CD8-positive, alpha-beta memory T cell (primary cell): ENCODE measurements around the gene NAV2. TPM values are rescaled to one million over a fixed set of nuclear protein-coding genes. Genes with fewer than 3 reads are reported as not detected.

ENCODE experiments used
- CTCF ChIA-PET: fragments of 350-600 bp; sonication (Branson Sonifier 250); formaldehyde crosslinking; loops from one replicate; lab custom pipeline; 2021; ENCODE audit warnings: antibody characterized with exemption; lab: Charles Lee
- POLR2A ChIA-PET: fragments of 350-600 bp; sonication (Branson Sonifier 250); formaldehyde crosslinking; loops from one replicate; lab custom pipeline; 2021; ENCODE audit warnings: antibody characterized with exemption; lab: Charles Lee
- DNase-seq, 5 donors: peaks; one replicate each; pipeline versions ENCODE4 v3.0.0 to v3.0.0-alpha.2; 2020 to 2022; ENCODE audit warnings: mixed read lengths in 1 of 5
- H3K27ac ChIP-seq: one replicate; pipeline ENCODE4 v1.7.0; 2013; ENCODE audit warnings: low read depth, mild to moderate bottlenecking, low read length, moderate library complexity
- H3K27me3 ChIP-seq: 2 replicates; pipeline ENCODE4 v1.7.0; 2013; ENCODE audit warnings: low read length, mild to moderate bottlenecking; ENCODE audit not compliant: insufficient read depth, poor library complexity, severe bottlenecking
- H3K36me3 ChIP-seq: 2 replicates; pipeline ENCODE4 v1.7.0; 2013; ENCODE audit warnings: mild to moderate bottlenecking, low read length, moderate library complexity; ENCODE audit not compliant: insufficient read depth
- H3K4me1 ChIP-seq: 2 replicates; pipeline ENCODE4 v1.7.0; 2013; ENCODE audit warnings: mild to moderate bottlenecking, low read length, moderate library complexity; ENCODE audit not compliant: insufficient read depth
- H3K4me3 ChIP-seq: 2 replicates; pipeline ENCODE4 v1.7.0; 2013; ENCODE audit warnings: mild to moderate bottlenecking, low read length
- H3K9me3 ChIP-seq: 2 replicates; pipeline ENCODE4 v1.7.0; 2013; ENCODE audit warnings: mild to moderate bottlenecking, low read length
- H3K27ac Mint-ChIP-seq, 8 donors: one replicate each; pipeline ENCODE4 v1.8.0; 2020 to 2021; ENCODE audit warnings: mixed read lengths in 8 of 8, mild to moderate bottlenecking in 6 of 8, inconsistent platforms in 3 of 8, moderate library complexity in 3 of 8
- H3K27me3 Mint-ChIP-seq, 2 donors: one replicate each; pipeline ENCODE4 v1.8.0; 2020 to 2021; ENCODE audit warnings: mixed read lengths in 2 of 2, mild to moderate bottlenecking in 1 of 2, moderate library complexity in 1 of 2
- H3K36me3 Mint-ChIP-seq, 3 donors: one replicate each; pipeline ENCODE4 v1.8.0; 2020 to 2021; ENCODE audit warnings: mixed read lengths in 3 of 3, inconsistent platforms in 1 of 3, mild to moderate bottlenecking in 1 of 3
- H3K4me1 Mint-ChIP-seq, 3 donors: one replicate each; pipeline ENCODE4 v1.8.0; 2020 to 2021; ENCODE audit warnings: mixed read lengths in 3 of 3, inconsistent platforms in 1 of 3, mild to moderate bottlenecking in 1 of 3
- H3K4me3 Mint-ChIP-seq, 7 donors: one replicate each; pipeline ENCODE4 v1.8.0; 2020 to 2021; ENCODE audit warnings: mixed read lengths in 7 of 7, mild to moderate bottlenecking in 6 of 7, moderate library complexity in 4 of 7, inconsistent platforms in 2 of 7
- H3K9me3 Mint-ChIP-seq, 5 donors: one replicate each; pipeline ENCODE4 v1.8.0; 2020 to 2022; ENCODE audit warnings: mixed read lengths in 5 of 5, mild to moderate bottlenecking in 3 of 5, moderate library complexity in 2 of 5, inconsistent platforms in 1 of 5
- polyA plus RNA-seq: library from polyadenylated mRNA; unstranded; fragments of 300-500 nt; fragmentation: Illumina TruSeq; gene quantifications from one replicate; pipeline ENCODE4 v1.2.3, GENCODE V29; 2021
- total RNA-seq, 2 experiments: library from RNA; stranded (reverse); gene quantifications; one replicate each; pipeline ENCODE4 v1.2.3, GENCODE V29; 2021

NAV2 gene
- total and polyA plus RNA-seq, 3 experiments from 2014 or later: 0.42 to 1.2 (median 1.1) TPM

DNA sequence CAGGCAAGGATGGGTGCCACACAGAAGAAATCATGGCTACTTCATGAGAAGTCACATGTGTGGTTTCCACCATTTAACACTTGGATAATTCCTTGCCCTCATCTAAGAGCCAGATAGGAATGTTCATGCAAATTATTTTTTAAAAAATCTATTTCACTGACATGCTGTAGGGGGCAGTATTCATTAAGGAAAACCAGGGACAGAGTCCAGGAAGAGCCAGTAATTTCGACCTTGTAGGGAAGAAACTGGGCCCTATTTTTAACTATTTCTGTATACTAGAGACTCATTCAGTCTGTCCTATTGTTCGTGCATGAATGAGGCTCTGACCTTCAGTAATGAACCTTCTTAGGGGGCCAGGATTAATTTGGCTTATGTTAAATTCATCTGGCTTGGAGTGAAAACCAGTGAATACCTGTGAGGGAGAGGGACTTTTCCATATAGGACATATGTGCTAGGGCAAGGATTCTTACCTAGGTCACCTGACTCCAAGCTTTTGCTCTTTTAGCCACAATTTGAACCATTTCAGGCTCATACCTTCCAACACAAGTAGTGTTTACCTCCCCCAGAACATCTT is 192.7 kb downstream of the NAV2 start:
- Histone ChIP-seq H3K4me3 (no peak overlapping the region), H3K9me3 (no peaks in the 10 kb centered on the region), H3K27me3 (no peaks in the 10 kb centered on the region), H3K4me1 (no peaks in the 10 kb centered on the region), H3K27ac (no peak overlapping the region), H3K36me3 (no peaks in the 10 kb centered on the region)
- peak overlapping the region in 1 of 8 donors; percentile 5 for H3K27ac Mint-ChIP-seq
- POLR2A ChIA-PET: no interaction called here
- CTCF ChIA-PET: interaction anchor here (1.2 kb wide), 1 partner anchor 348 kb away, joined by 3 read pairs; no protein-coding TSS in a partner anchor
- DNase-seq: no peak
- no peaks in the 10 kb centered on the region for H3K36me3 Mint-ChIP-seq
- no peaks in the 10 kb centered on the region for H3K9me3 Mint-ChIP-seq
- no peaks in the 10 kb centered on the region for H3K27me3 Mint-ChIP-seq
- H3K4me1 Mint-ChIP-seq: no peaks in the 10 kb centered on the region
- no peak overlapping the region for H3K4me3 Mint-ChIP-seq

DNA sequence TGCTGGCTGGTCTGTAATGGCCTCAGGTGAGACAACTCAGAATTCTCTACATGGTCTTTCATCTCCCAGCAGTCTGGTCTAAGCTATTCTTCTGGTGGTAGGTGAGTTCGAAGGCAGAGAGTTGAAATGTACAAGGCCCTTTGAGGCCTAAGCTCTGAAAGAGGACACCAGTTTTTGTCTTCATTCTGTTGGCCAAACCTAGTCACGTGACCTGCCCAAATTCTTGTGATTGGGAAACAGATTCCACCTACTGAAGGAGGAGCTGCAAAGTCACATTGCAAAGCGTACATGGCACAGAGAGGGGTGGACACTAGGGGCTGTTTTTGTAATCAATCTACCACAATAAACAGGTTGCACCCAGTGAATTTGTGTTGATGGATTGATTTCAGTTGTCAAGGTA is 193.5 kb downstream of the NAV2 start:
- Histone ChIP-seq H3K4me3 (no peak overlapping the region), H3K9me3 (no peaks in the 10 kb centered on the region), H3K27me3 (no peaks in the 10 kb centered on the region), H3K4me1 (no peaks in the 10 kb centered on the region), H3K36me3 (no peaks in the 10 kb centered on the region), H3K27ac (no peak overlapping the region)
- Mint-ChIP-seq H3K36me3 (no peaks in the 10 kb centered on the region), H3K4me1 (no peaks in the 10 kb centered on the region), H3K27me3 (no peaks in the 10 kb centered on the region), H3K4me3 (no peak overlapping the region), H3K27ac (no peak overlapping the region), H3K9me3 (no peaks in the 10 kb centered on the region)
- no peak for DNase-seq
- ChIA-PET POLR2A (no interaction called here), CTCF (interaction anchor here (1.2 kb wide), 1 partner anchor 349 kb away, joined by 3 read pairs; no protein-coding TSS in a partner anchor)

DNA sequence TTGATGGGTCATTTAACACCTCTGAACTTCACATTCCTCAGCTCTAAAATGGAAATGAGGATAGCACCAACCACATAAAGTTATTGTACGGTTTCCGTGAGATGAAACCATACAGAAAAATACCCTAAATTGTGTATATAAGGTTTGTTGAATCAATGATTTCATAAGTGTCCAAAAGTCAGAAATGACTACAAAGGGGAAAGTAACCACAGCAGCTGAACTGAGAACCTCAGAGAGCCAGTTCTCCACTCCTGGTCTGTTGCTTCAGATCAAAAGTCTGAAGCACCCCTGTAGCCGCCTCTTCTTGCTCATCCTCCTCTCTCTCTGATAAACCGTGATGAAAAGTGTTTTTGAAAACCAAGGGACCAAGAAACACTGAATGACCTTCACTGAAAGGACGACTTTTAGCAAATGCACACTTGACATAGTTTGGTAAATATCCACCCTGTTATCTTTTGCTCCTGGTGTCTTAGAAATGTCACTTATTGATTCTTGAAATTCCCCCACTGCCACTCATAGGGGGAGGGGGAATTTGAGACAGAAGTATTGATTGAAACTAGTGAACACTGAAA is 194.5 kb downstream of the NAV2 start:
- Mint-ChIP-seq H3K27ac (no peak overlapping the region), H3K36me3 (no peaks in the 10 kb centered on the region), H3K4me3 (no peak overlapping the region), H3K27me3 (no peaks in the 10 kb centered on the region), H3K9me3 (no peaks in the 10 kb centered on the region), H3K4me1 (no peaks in the 10 kb centered on the region)
- Histone ChIP-seq H3K4me3 (no peak overlapping the region), H3K27me3 (no peaks in the 10 kb centered on the region), H3K4me1 (no peaks in the 10 kb centered on the region), H3K27ac (no peak overlapping the region), H3K36me3 (no peaks in the 10 kb centered on the region), H3K9me3 (no peaks in the 10 kb centered on the region)
- ChIA-PET POLR2A (no interaction called here), CTCF (no interaction called here)
- DNase-seq: no peak

DNA sequence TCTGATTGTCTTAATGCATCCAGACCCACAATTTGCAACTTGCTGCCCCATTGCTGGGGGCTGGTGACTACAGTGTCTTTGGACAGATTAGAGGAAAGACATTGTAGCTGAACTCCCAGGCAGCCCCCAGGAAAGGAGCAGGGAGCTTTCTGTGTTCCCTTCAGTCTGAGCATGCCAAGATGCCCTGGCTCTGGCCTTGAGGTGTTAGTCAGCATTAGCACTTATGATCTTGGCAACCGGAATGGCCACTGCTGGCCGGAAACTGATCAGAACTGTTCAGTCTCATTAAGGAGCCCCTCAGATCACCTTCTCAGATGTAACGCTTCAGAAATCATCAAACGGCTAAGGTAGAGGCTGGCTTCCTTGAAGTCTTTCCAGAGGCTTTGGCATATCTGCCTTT is 195.2 kb downstream of the NAV2 start:
- Histone ChIP-seq H3K27me3 (no peaks in the 10 kb centered on the region), H3K4me3 (no peak overlapping the region), H3K36me3 (no peaks in the 10 kb centered on the region), H3K9me3 (no peaks in the 10 kb centered on the region), H3K27ac (no peak overlapping the region), H3K4me1 (no peaks in the 10 kb centered on the region)
- DNase-seq: no peak
- Mint-ChIP-seq H3K36me3 (no peaks in the 10 kb centered on the region), H3K4me3 (no peak overlapping the region), H3K9me3 (no peaks in the 10 kb centered on the region), H3K27ac (no peak overlapping the region), H3K27me3 (no peaks in the 10 kb centered on the region), H3K4me1 (no peaks in the 10 kb centered on the region)
- ChIA-PET POLR2A (interaction anchor here (0.5 kb wide), 1 partner anchor 53 kb away, joined by 3 read pairs; no protein-coding TSS in a partner anchor), CTCF (no interaction called here)

DNA sequence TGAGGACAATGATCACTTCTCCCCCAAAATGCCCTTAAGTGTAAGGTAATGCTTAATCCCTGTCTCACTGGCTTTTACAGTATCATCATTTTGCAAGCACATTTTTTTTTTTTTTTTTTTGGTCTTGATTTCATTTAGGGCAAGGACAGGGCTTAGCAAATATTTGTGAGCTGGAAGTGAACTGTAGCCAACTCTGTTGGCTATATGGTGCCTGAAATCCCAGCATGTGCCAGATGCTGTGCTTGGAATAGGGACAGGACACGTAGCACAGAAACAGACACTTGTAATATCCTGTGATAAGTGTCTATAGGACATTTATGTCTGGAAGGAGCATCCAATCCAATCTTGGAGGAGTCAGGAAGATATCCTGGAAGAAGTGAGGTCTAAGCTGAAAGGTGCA is 198.3 kb downstream of the NAV2 start:
- Histone ChIP-seq H3K36me3 (no peaks in the 10 kb centered on the region), H3K9me3 (no peaks in the 10 kb centered on the region), H3K27ac (no peak overlapping the region), H3K4me3 (no peak overlapping the region), H3K27me3 (no peaks in the 10 kb centered on the region), H3K4me1 (no peaks in the 10 kb centered on the region)
- ChIA-PET POLR2A (no interaction called here), CTCF (no interaction called here)
- H3K4me3 Mint-ChIP-seq: no peak overlapping the region
- no peaks in the 10 kb centered on the region for H3K36me3 Mint-ChIP-seq
- no peaks in the 10 kb centered on the region for H3K4me1 Mint-ChIP-seq
- H3K9me3 Mint-ChIP-seq: peaks cover 0 to 2% (median 0%) of the 10 kb centered on the region in 5 donors
- H3K27me3 Mint-ChIP-seq: peaks cover 0 to 3% of the 10 kb centered on the region in 2 donors
- H3K27ac Mint-ChIP-seq: no peak overlapping the region
- no peak for DNase-seq

DNA sequence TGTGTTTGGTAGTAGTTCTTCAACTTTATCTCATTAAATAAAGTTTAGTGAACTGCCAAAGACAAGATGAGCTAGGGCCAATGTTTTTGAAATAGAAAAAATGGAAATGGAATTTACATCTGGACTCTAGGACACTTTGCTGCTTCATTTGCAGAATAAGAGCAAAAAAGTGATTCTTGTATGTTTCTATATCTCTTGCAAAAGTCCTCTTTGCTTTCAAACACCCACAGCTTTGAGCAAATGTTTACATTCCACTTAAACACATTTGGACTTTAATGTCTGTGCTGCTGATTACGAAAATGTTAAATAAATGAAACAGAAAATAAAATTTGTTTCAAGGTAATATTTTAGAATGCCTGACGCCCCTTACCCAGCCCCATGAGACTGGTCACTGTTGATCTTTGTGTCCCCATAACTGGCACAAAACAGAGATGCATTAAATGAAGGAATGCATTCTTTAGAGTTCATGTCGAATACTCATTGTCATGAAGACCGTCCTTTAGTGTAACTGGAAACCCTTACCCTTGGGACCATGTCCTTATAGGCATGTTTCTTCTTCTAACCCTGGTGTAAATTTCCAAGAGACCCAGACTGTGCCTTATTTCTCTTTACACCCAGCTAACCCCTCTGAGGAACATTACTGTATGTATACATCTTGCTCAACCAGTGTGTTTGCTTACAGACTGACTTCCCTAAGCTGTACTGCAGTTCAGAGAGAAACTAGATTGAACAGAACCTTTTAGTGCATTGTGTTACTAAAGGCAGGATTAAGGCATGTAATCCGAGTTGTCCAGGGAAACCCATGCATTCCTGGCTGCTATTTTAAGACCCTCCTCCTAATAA is 199.7 kb downstream of the NAV2 start:
- no peaks in the 10 kb centered on the region for H3K27me3 ChIP-seq
- no peak overlapping the region for H3K4me3 ChIP-seq
- H3K9me3 Mint-ChIP-seq: peaks cover 0 to 2% (median 0%) of the 10 kb centered on the region in 5 donors
- H3K27ac Mint-ChIP-seq: no peak overlapping the region
- POLR2A ChIA-PET: no interaction called here
- H3K27ac ChIP-seq: no peak overlapping the region
- H3K4me3 Mint-ChIP-seq: no peak overlapping the region
- H3K27me3 Mint-ChIP-seq: peaks cover 0 to 3% of the 10 kb centered on the region in 2 donors
- CTCF ChIA-PET: no interaction called here
- H3K36me3 ChIP-seq: no peaks in the 10 kb centered on the region
- H3K36me3 Mint-ChIP-seq: no peaks in the 10 kb centered on the region
- no peaks in the 10 kb centered on the region for H3K4me1 ChIP-seq
- H3K9me3 ChIP-seq: no peaks in the 10 kb centered on the region
- no peak for DNase-seq
- no peaks in the 10 kb centered on the region for H3K4me1 Mint-ChIP-seq

DNA sequence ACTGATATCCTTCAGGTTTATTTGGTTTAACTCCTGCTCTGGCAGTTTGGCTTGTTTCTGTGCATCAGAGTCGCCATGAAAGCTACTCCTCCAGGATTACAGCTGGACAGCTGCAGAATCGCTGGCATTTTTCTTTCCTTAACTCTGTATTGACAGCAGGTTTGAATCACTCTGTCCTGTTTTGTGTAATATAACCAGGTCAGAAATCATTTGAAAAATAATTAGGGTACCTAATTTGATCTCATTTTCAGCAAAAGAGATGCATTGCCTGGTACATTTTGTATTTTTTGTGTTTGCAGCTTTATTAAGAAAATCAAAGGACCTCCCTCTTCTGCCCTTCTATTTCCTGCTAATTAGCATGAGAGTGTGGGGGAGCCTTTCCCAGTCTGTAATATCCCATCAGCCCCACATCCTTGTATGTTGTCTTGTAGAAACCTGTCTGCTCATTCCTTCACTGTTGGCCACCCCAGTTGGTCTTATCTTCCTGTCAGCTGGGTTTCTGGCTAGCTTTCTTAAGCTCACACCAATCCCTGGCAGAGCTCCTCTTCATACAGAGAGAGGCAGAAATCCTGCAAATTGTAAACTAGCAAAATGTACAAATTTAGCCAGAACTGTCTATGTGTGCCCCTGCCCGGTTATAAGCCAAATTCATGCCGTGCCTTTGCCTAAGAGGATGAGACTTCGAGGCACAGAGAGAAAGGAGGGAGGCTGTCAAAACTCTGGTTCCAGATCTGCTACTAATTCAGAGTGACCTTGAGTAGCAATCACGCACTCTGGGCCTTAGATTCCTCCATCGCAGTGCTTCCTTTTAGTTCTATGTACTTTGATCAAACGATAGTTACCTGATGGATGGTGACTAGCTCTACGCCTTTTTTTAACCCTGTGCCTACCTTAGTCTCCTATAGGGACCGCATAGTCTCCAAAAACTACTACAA is 200.6 kb downstream of the NAV2 start:
- CTCF ChIA-PET: no interaction called here

More for the DNA sequence above, 200.6 kb downstream of the NAV2 start:
- H3K9me3 Mint-ChIP-seq: peaks cover 0 to 2% (median 0%) of the 10 kb centered on the region in 5 donors
- no peaks in the 10 kb centered on the region for H3K4me1 Mint-ChIP-seq
- Histone ChIP-seq H3K4me1 (no peaks in the 10 kb centered on the region), H3K27ac (no peak overlapping the region), H3K9me3 (no peaks in the 10 kb centered on the region), H3K36me3 (no peaks in the 10 kb centered on the region), H3K27me3 (no peaks in the 10 kb centered on the region), H3K4me3 (no peak overlapping the region)
- no peak overlapping the region for H3K4me3 Mint-ChIP-seq
- POLR2A ChIA-PET: no interaction called here
- no peaks in the 10 kb centered on the region for H3K36me3 Mint-ChIP-seq
- peaks cover 0 to 3% of the 10 kb centered on the region in 2 donors for H3K27me3 Mint-ChIP-seq
- DNase-seq: no peak
- H3K27ac Mint-ChIP-seq: no peak overlapping the region
